ENCODE measurements around the gene SHB. TPM values are rescaled to one million over a fixed set of nuclear protein-coding genes. Genes with fewer than 3 reads are reported as not detected.

Gene SHB
- total RNA-seq, 2 donors from 2014 or later = 1.0 to 1.6 TPM

DNA sequence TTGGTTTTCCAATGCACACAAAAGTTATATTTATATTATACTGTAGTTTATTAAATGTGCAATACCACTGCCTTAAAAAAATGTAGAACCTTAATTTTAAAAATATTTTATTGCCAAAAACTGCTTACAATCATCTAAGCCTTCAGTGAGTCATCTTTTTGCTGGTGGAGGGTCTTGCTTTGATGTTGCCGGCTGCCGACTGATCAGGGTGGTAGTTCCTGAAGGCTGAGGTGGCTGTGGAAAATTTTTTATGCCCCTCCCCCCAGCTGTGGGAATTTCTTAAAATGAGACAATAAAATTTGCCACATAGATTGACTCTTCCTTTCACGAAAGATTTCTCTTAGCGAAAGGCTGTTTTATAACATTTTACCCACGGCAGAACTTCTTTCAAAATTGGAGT, 89.2 kb downstream of the SHB start:
- Mint-ChIP-seq H3K36me3 (ENCODE audit: insufficient read depth in 2 of 2) (no peaks in the 10 kb centered on the region), H3K27ac (no peak overlapping the region), H3K4me3 (no peak overlapping the region), H3K4me1 (ENCODE audit: low read depth) (no peaks in the 10 kb centered on the region), H3K27me3 (ENCODE audit: low read depth) (no peaks in the 10 kb centered on the region), H3K9me3 (no peaks in the 10 kb centered on the region)
- no peak for DNase-seq
- ATAC-seq (replicated peaks in 1 of 2) = no peak

DNA sequence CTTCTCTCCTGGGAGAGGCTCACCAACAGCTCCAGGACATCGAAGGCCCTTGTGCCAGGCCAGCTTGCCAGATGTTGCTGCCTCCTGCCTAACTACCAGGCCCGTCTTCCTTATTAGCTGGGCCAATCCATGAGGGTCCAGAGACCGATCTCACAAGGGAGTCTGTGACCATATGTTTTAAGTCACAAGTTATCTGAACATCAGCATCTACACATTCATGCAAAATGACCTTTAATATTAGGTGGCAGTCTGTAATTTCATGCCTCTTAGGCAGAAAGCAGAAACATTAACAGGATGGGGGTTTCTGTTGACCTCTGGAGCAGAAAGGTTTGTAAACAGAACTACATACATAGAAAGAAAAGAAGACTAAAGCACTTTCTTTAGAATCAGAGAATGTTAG, 90.0 kb downstream of the SHB start:
- Mint-ChIP-seq H3K4me1 (ENCODE audit: low read depth) (no peaks in the 10 kb centered on the region), H3K36me3 (ENCODE audit: insufficient read depth in 2 of 2) (no peaks in the 10 kb centered on the region)
- ATAC-seq (replicated peaks in 1 of 2) = no peak

DNA sequence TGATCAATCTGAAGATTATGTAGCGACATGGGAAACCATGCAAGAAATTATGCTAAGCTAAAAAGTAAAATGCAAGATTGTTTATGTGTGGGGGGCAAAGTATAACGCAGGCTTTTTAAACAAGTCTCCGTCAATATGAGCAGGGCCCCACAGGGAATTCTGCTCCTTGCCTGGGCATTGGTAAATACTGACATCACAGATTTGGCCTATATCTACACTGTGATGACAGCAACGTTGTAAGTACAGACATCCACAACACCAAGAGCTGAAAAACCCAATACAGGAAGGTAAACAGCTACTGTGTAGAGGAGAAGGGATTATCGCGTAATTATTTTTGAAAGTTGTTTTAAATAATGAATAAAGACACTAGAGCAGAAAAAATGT, 90.6 kb downstream of the SHB start:
- Mint-ChIP-seq H3K9me3 (no peaks in the 10 kb centered on the region), H3K27me3 (ENCODE audit: low read depth) (no peaks in the 10 kb centered on the region), H3K4me3 (no peak overlapping the region), H3K36me3 (ENCODE audit: insufficient read depth in 2 of 2) (no peaks in the 10 kb centered on the region), H3K27ac (no peak overlapping the region), H3K4me1 (ENCODE audit: low read depth) (no peaks in the 10 kb centered on the region)
- DNase-seq (no peak), ATAC-seq (replicated peaks in 1 of 2) (no peak)

More for the DNA sequence above, 90.0 kb downstream of the SHB start:
- no peak overlapping the region for H3K27ac Mint-ChIP-seq
- no peak overlapping the region for H3K4me3 Mint-ChIP-seq
- no peaks in the 10 kb centered on the region for H3K27me3 Mint-ChIP-seq (ENCODE audit: low read depth)
- no peak for DNase-seq
- H3K9me3 Mint-ChIP-seq = no peaks in the 10 kb centered on the region

DNA sequence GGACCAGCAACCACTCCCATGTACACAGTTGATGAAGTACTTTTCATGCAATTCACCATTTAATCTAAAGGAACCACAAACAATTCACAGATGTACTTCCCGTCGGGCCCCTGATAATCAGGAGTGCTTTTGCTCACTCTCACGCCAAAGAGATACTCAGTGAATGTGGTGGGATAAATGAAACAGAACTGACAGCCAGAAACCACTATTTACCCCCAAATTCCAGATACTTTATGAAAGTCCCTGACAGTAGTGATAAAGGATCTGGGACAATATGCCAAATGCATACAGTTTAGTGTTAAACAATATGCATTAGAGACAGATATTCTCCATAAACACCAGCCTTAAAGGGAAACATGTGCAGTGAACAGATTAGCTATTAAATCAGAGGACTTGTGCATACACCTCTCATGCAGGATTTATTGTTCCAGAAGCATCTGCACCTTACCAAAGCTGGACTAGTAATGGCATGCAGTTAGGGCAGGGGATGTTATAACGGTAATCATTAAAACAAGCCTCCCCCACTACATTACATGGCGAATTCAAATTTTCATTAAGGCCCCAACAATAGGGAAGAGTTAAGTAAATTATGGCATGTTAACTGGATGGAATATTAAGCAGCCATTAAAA, 91.1 kb downstream of the SHB start:
- no peaks in the 10 kb centered on the region for H3K27me3 Mint-ChIP-seq (ENCODE audit: low read depth)

DNA sequence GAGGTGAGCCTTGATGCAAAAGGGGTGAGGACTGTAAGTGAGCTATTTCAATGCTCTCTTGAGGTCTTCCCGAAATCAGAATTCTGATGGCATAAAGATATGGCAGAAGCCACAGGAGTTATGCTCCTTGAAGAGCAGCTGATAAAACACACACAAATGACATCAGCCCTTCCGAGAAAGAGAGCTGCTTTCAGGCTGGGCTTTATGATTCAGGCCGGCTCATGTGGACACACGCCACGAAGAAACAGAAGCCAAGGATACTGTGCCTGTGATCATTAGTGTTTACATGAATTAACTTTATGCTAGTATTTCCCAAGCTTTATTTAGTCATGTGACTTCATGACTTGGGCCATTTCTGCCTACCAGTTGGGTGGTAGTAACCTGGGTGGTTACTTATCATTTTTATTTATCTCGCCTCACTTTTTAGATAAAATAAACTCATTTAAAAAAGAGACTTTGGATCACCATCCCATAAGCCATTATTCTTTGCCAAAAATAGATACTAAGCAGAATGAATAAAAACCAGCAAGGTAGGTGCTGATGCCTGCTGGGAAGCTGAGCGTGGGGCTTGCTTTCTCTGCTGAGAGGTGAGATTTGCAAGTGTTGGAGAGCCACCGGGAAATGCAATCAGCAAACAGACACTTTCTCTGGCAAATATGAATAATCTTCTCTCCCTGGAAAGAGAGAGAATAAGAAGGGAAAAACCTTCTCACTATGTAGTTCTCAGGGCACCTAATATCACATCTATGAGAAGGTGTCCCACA, 92.1 kb downstream of the SHB start:
- Mint-ChIP-seq H3K27ac (no peak overlapping the region), H3K4me3 (no peak overlapping the region), H3K4me1 (ENCODE audit: low read depth) (no peaks in the 10 kb centered on the region), H3K36me3 (ENCODE audit: insufficient read depth in 2 of 2) (no peaks in the 10 kb centered on the region), H3K9me3 (no peaks in the 10 kb centered on the region), H3K27me3 (ENCODE audit: low read depth) (no peaks in the 10 kb centered on the region)
- DNase-seq (no peak), ATAC-seq (replicated peaks in 1 of 2) (no peak)

More for the DNA sequence above, 91.1 kb downstream of the SHB start:
- DNase-seq (no peak), ATAC-seq (replicated peaks in 1 of 2) (no peak)
- Mint-ChIP-seq H3K36me3 (ENCODE audit: insufficient read depth in 2 of 2) (no peaks in the 10 kb centered on the region), H3K9me3 (no peaks in the 10 kb centered on the region), H3K27ac (no peak overlapping the region), H3K4me1 (ENCODE audit: low read depth) (no peaks in the 10 kb centered on the region), H3K4me3 (no peak overlapping the region)

DNA sequence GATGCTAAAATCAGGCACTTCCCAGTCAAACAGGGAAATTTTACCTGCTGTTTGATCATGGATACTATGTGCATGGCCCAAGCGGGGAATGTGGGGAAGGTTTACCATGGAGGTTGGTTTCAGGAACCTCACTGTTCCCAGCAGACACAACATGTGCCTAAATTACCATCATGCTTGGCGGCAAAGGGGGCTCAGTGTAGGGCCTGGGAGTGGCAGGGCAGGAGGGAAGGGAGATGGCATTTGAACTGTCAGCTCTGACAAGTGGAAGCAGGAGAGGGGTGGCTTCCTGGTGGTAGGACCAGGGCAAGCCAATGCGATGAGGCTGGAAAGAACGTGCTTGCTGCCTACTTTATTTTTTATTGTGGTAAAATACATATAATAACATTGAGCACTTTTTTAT, 93.4 kb downstream of the SHB start:
- peaks cover 10% of the 10 kb centered on the region for H3K4me1 Mint-ChIP-seq (ENCODE audit: low read depth)
- no peak overlapping the region for H3K4me3 Mint-ChIP-seq
- no peaks in the 10 kb centered on the region for H3K9me3 Mint-ChIP-seq
- no peaks in the 10 kb centered on the region for H3K27me3 Mint-ChIP-seq (ENCODE audit: low read depth)
- H3K36me3 Mint-ChIP-seq (ENCODE audit: insufficient read depth in 2 of 2) = no peaks in the 10 kb centered on the region
- no peak for ATAC-seq (replicated peaks in 1 of 2)
- no peak overlapping the region for H3K27ac Mint-ChIP-seq
- DNase-seq = no peak

DNA sequence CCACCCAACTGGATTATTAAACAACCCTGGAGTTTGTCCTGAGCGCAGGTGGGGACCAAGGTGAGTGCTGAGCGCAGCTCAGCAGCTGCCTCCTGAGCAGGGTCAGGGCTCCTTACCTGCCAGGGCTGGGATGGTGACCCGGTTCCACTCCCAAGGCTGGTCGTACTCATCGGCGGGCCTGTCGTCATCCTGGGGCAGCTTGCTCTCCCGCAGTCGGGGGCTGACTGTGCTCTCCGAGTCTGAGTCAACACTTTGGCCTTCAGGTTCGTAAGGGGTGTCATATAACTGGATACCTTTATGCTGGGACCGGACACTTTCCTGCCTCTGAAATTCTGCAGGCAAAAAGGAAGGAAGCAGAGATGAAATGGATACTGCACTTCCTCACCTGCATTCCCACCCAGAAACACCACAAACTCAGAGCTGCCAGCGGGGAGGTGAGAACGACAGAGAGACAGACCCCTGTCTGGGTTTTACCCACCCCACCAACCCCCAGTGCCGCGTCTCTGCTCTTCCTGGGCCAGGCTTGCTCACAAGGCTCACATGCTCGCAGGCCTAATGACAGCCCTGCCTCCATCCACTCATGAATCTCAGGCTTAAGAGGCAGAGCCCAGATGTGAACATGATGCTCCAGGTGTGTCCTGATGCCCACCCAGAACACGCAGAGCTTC, 94.4 kb downstream of the SHB start:
- DNase-seq (no peak), ATAC-seq (replicated peaks in 1 of 2) (no peak)
- H3K9me3 Mint-ChIP-seq = no peaks in the 10 kb centered on the region
- H3K36me3 Mint-ChIP-seq (ENCODE audit: insufficient read depth in 2 of 2) = no peaks in the 10 kb centered on the region
- no peak overlapping the region for H3K27ac Mint-ChIP-seq
- H3K27me3 Mint-ChIP-seq (ENCODE audit: low read depth) = no peaks in the 10 kb centered on the region
- H3K4me1 Mint-ChIP-seq (ENCODE audit: low read depth) = peaks cover 12% of the 10 kb centered on the region
- H3K4me3 Mint-ChIP-seq = no peak overlapping the region

DNA sequence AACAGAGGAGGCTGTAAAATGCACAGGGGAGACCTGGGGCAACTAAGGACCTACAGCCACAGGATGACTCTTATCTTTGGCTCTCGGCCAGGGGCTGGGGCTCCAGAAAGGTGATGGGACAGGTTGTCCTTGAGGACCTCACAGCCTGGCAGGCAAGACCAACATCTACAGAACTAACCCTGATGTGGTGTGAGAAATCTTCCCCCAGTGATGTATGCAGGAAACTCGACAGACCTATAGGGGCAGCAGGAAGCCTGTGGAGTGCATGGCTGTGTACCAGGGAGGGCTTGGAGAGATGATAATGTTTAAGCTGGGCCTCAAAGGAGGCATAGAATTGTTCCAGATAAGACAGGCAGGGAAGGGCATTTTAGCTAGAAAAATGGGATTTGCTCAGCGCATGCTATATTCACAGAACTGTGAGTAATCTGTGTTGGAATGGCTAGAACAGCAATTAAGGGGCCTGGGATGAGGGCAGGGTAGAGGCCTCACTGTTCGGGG, 96.6 kb downstream of the SHB start:
- no peak overlapping the region for H3K4me3 Mint-ChIP-seq
- H3K27ac Mint-ChIP-seq = no peak overlapping the region
- H3K27me3 Mint-ChIP-seq (ENCODE audit: low read depth) = no peaks in the 10 kb centered on the region
- H3K9me3 Mint-ChIP-seq = no peaks in the 10 kb centered on the region
- ATAC-seq (replicated peaks in 1 of 2) = no peak
- peaks cover 13% of the 10 kb centered on the region for H3K4me1 Mint-ChIP-seq (ENCODE audit: low read depth)
- no peaks in the 10 kb centered on the region for H3K36me3 Mint-ChIP-seq (ENCODE audit: insufficient read depth in 2 of 2)
- no peak for DNase-seq

DNA sequence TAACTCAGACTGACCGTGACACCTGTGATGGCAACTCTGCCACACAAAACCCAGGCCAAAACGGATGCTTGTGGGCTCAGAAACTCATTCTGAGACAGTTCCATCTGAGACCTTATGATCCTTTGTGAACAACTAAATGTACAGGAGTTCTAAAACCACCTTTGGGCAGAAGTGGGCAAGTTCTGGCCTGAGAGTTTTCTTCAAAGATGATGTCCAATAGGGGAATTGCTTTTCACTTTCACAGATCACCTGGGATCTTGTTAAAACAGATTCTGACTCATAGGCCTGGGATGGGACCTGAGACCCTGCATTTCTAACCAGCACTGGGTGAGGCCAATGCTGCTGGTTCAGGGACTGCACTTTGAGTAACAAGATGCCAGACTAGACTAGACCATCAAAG, 97.3 kb downstream of the SHB start:
- Mint-ChIP-seq H3K4me3 (no peak overlapping the region), H3K4me1 (ENCODE audit: low read depth) (peaks cover 16% of the 10 kb centered on the region), H3K27me3 (ENCODE audit: low read depth) (no peaks in the 10 kb centered on the region), H3K27ac (no peak overlapping the region), H3K36me3 (ENCODE audit: insufficient read depth in 2 of 2) (no peaks in the 10 kb centered on the region), H3K9me3 (no peaks in the 10 kb centered on the region)
- peak in 1 of 2 donors; percentile 2 for ATAC-seq (replicated peaks in 1 of 2)
- no peak for DNase-seq

DNA sequence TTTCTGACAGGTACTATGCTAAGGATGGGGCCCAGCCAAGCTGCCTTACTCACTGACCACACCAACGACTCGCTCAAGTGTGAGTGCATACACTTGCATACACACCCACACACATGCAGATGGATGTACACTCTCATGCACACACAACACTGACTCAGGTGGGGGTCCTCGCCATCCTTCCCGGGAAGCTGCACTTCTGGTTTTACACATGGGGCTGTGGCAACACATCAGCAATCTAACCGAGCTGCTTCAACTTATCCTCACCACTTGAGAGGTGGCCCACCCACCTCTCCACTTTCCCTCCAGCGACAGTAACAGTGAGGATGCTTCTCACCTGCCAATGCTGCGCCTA, 97.9 kb downstream of the SHB start:
- no peaks in the 10 kb centered on the region for H3K27me3 Mint-ChIP-seq (ENCODE audit: low read depth)
- no peaks in the 10 kb centered on the region for H3K9me3 Mint-ChIP-seq
- H3K4me1 Mint-ChIP-seq (ENCODE audit: low read depth) = peaks cover 22% of the 10 kb centered on the region
- no peak overlapping the region for H3K4me3 Mint-ChIP-seq
- peak in 1 of 2 donors; percentile 38 for DNase-seq
- H3K27ac Mint-ChIP-seq = no peak overlapping the region
- ATAC-seq (replicated peaks in 1 of 2) = peak; percentile 87 to 88
- no peaks in the 10 kb centered on the region for H3K36me3 Mint-ChIP-seq (ENCODE audit: insufficient read depth in 2 of 2)

DNA sequence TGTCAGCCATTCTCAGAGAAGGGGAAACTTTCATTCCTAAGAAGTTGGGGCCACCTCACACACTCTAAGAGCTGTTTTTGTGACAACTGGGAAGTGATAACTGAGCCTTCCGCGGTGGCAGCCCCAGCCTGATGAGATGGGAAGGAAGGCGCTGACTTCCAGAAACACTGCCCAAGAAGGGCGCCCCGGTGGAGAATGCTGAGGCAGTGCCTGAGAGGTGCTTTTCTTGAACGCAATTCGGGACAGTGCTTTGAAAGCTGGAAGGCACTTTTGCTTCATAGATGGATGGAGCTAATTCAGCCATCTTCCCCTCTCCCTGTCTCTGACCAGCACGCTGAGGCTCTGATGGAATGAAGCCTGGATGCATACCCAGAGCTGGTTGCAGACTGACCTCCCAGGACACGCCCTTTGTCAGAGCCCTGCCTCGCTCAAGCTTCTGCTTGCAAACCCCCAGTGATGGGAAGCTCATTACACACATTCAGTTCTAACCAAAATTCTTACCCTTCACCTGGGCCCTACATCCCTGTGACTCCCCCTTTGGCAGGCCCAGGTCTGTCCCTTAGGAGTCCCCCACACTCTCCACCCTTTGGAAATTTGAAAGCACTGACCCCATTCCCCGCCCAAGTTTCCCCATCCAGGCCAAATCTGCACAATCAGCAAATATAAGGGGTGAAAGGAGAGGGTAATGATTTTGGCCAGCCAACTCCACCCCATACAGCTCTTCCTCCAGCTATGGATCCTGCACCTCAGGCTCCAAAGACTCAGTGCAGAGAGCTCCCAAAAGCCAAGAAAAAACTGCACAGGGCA, 98.5 kb downstream of the SHB start:
- Mint-ChIP-seq H3K4me1 (ENCODE audit: low read depth) (peaks cover 28% of the 10 kb centered on the region), H3K27ac (no peak overlapping the region), H3K36me3 (ENCODE audit: insufficient read depth in 2 of 2) (no peaks in the 10 kb centered on the region), H3K4me3 (no peak overlapping the region), H3K9me3 (no peaks in the 10 kb centered on the region), H3K27me3 (ENCODE audit: low read depth) (no peaks in the 10 kb centered on the region)
- ATAC-seq (replicated peaks in 1 of 2) (no peak), DNase-seq (no peak)

DNA sequence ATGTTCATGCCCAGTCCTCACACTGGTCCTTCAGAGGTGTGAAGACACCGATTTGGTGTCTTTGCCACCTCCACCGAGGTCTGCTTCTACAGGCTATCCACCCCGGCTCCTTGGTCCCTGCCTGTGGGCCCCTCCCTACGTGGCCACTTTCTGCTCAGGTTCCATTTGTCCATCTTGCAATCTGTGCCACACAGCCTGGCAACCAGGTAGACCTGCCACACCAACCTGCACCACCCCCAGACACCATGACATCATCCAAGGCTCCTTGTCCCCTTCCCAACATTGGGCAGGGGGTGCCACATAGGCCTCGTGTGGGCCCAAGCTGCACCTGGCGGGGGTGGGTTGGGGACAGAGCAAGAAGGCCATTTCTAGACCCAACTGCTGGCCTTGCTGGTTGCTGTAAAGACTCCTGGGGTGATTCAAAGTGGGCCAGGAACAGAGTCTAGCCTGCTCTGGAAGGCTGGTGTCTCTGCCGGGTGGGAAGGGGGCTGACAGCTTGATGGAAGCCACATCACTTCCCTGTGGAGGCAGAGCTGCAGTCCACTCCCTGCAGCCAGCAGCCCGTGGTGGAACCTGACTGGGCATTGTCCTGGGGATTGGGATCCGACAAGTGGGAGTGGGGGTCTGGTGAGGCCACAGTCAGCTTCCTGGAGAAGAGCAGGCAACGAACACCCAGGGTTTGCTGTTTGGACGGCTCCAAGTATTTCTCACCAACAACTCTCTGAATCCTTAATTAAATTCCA, 99.3 kb downstream of the SHB start:
- Mint-ChIP-seq H3K9me3 (no peaks in the 10 kb centered on the region), H3K4me1 (ENCODE audit: low read depth) (peaks cover 36% of the 10 kb centered on the region), H3K4me3 (no peak overlapping the region), H3K36me3 (ENCODE audit: insufficient read depth in 2 of 2) (no peaks in the 10 kb centered on the region), H3K27ac (no peak overlapping the region), H3K27me3 (ENCODE audit: low read depth) (no peaks in the 10 kb centered on the region)
- DNase-seq = no peak
- no peak for ATAC-seq (replicated peaks in 1 of 2)

Measured in activated T-cell treated with anti-CD3 and anti-CD28 coated beads, Interleukin-2, amount 50 U/mL, for 72 hours (primary cell).